ENCODE results near the gene S1PR2. TPM values are rescaled to one million over a fixed set of nuclear protein-coding genes. Genes with fewer than 3 reads are reported as not detected.
A peak's percentile ranks its signal among the peaks of the same experiment; 100 is the strongest.

The S1PR2 gene
- polyA plus RNA-seq, 1 experiment: 12.5 TPM

DNA sequence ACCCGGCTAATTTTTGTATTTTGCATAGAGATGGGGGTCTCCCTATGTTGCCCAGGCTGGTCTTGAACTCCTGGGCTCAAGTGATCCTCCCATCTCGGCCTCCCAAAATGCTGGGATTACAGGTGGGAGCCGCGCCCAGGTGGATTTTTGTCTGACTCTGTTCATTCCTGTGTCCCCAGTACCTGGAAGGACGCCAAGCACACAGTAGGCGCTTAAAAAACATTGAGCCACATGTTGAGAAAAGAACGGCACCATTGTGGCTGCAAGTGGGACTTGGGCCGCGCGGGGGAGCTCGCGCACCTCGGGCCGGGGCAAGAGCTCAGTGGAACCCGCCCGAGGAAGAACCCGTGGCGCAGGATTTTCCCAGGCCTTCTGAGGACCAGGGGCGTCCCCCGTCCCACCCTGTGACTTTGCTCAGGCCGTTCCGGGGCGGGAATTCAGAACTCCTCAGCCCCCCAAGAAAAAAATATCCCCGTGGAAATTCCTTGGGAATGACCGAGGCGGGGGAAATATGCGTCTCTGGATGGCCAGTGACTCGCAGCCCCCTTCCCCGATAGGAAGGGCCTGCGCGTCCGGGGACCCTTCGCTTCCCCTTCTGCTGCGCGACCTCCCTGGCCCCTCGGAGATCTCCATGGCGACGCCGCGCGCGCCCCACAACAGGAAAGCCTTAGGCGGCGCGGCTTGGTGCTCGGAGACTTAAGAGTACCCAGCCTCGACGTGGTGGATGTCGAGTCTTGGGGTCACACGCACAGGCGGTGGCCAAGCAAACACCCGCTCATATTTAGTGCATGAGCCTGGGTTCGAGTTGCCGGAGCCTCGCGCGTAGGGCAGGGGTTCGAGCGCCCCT is 38.4 kb upstream of the S1PR2 start:
- H3K27me3 ChIP-seq (ENCODE audit: control insufficient read depth, insufficient read depth, low read length): no peaks in the 10 kb centered on the region
- ChIA-PET CTCF (interaction anchor here (0.8 to 8.5 kb wide), 24 partner anchors 9 to 344 kb away, joined by 3 to 228 read pairs (median 5); partner anchors contain the start of genes CDC37, ICAM4, ICAM5 and TYK2), POLR2A (interaction anchor here (0.5 to 1.4 kb wide), 2 partner anchors 20 to 119 kb away, joined by 4 to 5 read pairs; partner anchors contain the start of gene ICAM5)
- DNase-seq (ENCODE audit: low read depth): no peak
- H3K4me3 ChIP-seq (ENCODE audit: low read depth, low read length): no peak overlapping the region; the same call in 1 of the 2 replicates
- TF ChIP-seq, protein P1, sequence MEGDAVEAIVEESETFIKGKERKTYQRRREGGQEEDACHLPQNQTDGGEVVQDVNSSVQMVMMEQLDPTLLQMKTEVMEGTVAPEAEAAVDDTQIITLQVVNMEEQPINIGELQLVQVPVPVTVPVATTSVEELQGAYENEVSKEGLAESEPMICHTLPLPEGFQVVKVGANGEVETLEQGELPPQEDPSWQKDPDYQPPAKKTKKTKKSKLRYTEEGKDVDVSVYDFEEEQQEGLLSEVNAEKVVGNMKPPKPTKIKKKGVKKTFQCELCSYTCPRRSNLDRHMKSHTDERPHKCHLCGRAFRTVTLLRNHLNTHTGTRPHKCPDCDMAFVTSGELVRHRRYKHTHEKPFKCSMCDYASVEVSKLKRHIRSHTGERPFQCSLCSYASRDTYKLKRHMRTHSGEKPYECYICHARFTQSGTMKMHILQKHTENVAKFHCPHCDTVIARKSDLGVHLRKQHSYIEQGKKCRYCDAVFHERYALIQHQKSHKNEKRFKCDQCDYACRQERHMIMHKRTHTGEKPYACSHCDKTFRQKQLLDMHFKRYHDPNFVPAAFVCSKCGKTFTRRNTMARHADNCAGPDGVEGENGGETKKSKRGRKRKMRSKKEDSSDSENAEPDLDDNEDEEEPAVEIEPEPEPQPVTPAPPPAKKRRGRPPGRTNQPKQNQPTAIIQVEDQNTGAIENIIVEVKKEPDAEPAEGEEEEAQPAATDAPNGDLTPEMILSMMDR (IDR thresholded peaks at IDR 0.05; ENCODE audit: insufficient read depth, low read depth, low read length): peak; percentile 97
- H3K36me3 ChIP-seq (ENCODE audit: control insufficient read depth, insufficient read depth, low read length): no peaks in the 10 kb centered on the region

DNA sequence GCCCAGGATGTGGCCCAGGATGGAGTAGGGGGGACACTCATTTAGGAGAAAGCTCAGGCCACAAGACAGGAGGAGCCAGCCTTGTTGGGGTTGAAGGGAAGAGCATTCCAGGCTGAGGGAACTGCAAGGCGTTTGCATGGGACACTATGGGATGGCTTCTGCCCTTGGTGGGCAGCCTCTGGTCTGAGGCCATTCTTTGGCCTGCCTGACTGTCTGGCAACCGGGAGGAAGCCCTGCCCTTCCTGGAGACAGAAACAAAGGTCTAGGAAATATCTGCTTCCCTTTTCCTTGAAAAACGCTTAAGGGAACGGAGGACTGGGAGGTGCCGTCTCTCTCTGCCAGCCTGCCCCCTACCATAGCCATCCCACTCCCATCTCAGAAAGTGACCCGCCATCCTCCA is 36.9 kb upstream of the S1PR2 start:
- POLR2A ChIA-PET: no interaction called here

DNA sequence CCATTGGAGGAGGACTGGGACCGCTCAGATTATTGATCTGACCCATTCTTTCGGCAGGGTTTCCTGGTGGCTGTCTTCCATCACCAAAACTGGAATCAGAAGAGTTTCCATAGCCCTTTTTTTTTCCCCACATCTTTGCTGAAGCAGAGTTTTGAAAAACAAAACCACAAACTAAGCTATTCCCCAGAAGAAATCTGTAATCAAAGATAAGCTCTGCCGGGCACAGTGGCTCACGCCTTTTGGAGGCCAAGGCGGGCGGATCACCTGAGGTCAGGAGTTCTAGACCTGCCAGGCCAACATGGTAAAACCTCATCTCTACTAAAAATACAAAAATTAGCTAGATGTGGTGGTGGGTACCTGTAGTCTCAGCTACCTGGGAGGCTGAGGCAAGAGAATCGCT is 35.6 kb upstream of the S1PR2 start:
- CTCF ChIA-PET: interaction anchor here (0.7 to 8.5 kb wide), 5 partner anchors 35 to 137 kb away, joined by 3 to 228 read pairs (median 3); partner anchors contain the start of genes CDC37 and TYK2
- no peaks in the 10 kb centered on the region for H3K36me3 ChIP-seq (ENCODE audit: control insufficient read depth, insufficient read depth, low read length)

More for the DNA sequence above, 36.9 kb upstream of the S1PR2 start:
- TF ChIP-seq, protein P1 (IDR thresholded peaks at IDR 0.05; ENCODE audit: insufficient read depth, low read depth, low read length): no peak
- H3K27me3 ChIP-seq (ENCODE audit: control insufficient read depth, insufficient read depth, low read length): no peaks in the 10 kb centered on the region
- no peaks in the 10 kb centered on the region for H3K36me3 ChIP-seq (ENCODE audit: control insufficient read depth, insufficient read depth, low read length)
- CTCF ChIA-PET: interaction anchor here (0.5 to 8.5 kb wide), 11 partner anchors 9 to 135 kb away, joined by 3 to 228 read pairs (median 4); partner anchors contain the start of genes CDC37, ICAM4, ICAM5 and TYK2
- no peak overlapping the region for H3K4me3 ChIP-seq (ENCODE audit: low read depth, low read length)
- DNase-seq (ENCODE audit: low read depth): no peak

DNA sequence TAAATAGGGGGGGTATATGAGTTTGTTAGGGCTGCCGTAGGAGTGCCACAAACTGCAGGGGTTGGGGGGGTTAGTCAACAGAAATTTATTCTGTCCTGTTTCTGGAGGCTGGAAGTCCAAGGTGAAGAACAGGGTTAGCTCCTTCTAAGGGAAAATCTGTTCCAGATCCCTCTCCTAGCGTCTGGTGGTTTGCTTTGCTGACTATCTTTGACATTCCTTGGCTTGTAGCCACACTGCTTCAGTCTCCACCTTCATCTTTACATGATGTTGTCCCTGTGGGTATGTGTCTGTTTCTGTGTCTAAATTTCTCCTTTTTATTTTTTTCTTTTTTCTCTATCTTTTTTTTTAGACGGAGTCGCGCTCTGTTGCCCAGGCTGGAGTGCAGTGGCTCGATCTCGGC is 31.6 kb upstream of the S1PR2 start:
- Histone ChIP-seq H3K4me3 (ENCODE audit: low read depth, low read length) (no peak overlapping the region), H3K36me3 (ENCODE audit: control insufficient read depth, insufficient read depth, low read length) (peaks cover 8% of the 10 kb centered on the region), H3K27me3 (ENCODE audit: control insufficient read depth, insufficient read depth, low read length) (no peaks in the 10 kb centered on the region)
- POLR2A ChIA-PET: no interaction called here
- no peak for DNase-seq (ENCODE audit: low read depth)
- TF ChIP-seq, protein P1 (IDR thresholded peaks at IDR 0.05; ENCODE audit: insufficient read depth, low read depth, low read length): no peak
- CTCF ChIA-PET: interaction anchor here (1.6 to 7.8 kb wide), 3 partner anchors 125 to 153 kb away, joined by 3 to 86 read pairs (median 68); no protein-coding TSS in a partner anchor

More for the DNA sequence above, 35.6 kb upstream of the S1PR2 start:
- no peak for DNase-seq (ENCODE audit: low read depth)
- Histone ChIP-seq H3K4me3 (ENCODE audit: low read depth, low read length) (no peak overlapping the region), H3K27me3 (ENCODE audit: control insufficient read depth, insufficient read depth, low read length) (no peaks in the 10 kb centered on the region)
- POLR2A ChIA-PET: no interaction called here
- TF ChIP-seq, protein P1 (IDR thresholded peaks at IDR 0.05; ENCODE audit: insufficient read depth, low read depth, low read length): no peak

DNA sequence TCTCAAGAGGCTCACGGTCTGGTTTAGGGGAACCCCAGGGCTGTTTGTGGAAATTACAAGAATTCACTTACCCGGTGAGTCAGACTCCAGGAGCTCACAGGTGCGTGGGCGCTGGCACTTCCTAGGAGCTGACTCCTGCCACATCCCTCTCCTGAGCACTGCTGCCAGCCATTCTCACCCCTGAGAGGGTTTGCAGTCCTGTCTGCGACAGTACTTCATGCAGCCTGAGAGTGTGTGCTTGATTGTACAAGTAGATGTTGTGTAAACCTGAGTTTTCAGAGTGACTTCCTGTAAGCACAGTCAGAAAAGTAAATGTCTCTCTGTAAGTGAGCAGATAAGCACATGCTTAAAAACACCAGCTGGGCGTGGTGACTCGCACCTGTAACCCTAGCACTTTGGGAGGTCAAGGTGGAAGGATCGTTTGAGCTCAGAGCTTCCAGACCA is 29.0 kb upstream of the S1PR2 start:
- DNase-seq (ENCODE audit: low read depth): no peak
- POLR2A ChIA-PET: interaction anchor here (0.6 kb wide), 1 partner anchor 127 kb away, joined by 12 read pairs; no protein-coding TSS in a partner anchor
- Histone ChIP-seq H3K4me3 (ENCODE audit: low read depth, low read length) (no peak overlapping the region), H3K36me3 (ENCODE audit: control insufficient read depth, insufficient read depth, low read length) (peaks cover 16% of the 10 kb centered on the region), H3K27me3 (ENCODE audit: control insufficient read depth, insufficient read depth, low read length) (no peaks in the 10 kb centered on the region)
- CTCF ChIA-PET: interaction anchor here (0.6 to 7.8 kb wide), 14 partner anchors 10 to 327 kb away, joined by 3 to 86 read pairs (median 4); partner anchors contain the start of genes ICAM1, ICAM5 and TYK2
- TF ChIP-seq, protein P1 (IDR thresholded peaks at IDR 0.05; ENCODE audit: insufficient read depth, low read depth, low read length): no peak

Data from BJ (cell line).